ENCODE data around the gene NPHP1.
"Not testable (repeated sequence)": the region's sequence is repeated elsewhere in the genome, so short reads cannot be mapped to it uniquely, and the experiment has no call there.

DNA sequence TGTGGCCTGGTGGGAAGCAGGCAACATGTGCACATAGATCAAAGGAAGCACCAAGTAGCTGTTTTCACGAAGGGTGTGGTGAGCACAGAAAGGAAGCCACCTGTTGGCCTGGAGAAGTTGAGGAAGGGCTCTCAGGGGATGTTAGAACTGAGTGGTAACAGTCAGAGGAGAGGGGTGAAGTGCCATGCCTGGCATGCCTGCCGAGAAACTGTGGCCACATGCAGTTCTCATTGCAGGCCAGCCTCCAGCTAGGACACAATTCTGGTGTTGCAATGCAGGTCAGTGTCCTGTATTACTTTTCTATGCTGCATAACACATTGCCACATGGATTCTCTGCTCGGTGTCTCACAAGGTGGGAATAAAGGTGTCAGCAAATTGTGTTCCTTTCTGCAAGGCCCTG is 38.5 kb upstream of the NPHP1 start:
- not testable (repeated sequence) for TF ChIP-seq EZH2 (IDR thresholded peaks at IDR 0.05; ENCODE audit: insufficient read depth, poor library complexity, severe bottlenecking); EZH2phosphoT487 (IDR thresholded peaks at IDR 0.05; ENCODE audit: insufficient read depth, low read depth)
